PFSK-1 (cell line): ENCODE measurements around the gene PCDHGC3.

ENCODE experiments used
- FOXP2 ChIP-seq: optimal IDR thresholded peaks from 2 replicates; pipeline ENCODE3; 2011; ENCODE audit warnings: borderline replicate concordance, control low read depth, inconsistent platforms; ENCODE audit not compliant: insufficient read depth; ENCODE audit errors: extremely low read length, extremely low read depth
- POLR2AphosphoS5 ChIP-seq: IDR thresholded peaks from 2 replicates; pipeline ENCODE4 v1.6.1; 2012; ENCODE audit warnings: low read depth, mild to moderate bottlenecking, control low read depth, low read length, moderate library complexity
- REST ChIP-seq, 2 experiments: IDR thresholded peaks; 2 replicates each; pipeline versions ENCODE4 v1.6.1 to v1.8.0; 2011 to 2012; ENCODE audit warnings: low read depth in 2 of 2, low read length in 2 of 2, control low read depth in 1 of 2, inconsistent platforms in 1 of 2, mild to moderate bottlenecking in 1 of 2, moderate library complexity in 1 of 2; ENCODE audit not compliant: insufficient read depth in 1 of 2
- SIN3A ChIP-seq: IDR thresholded peaks from 2 replicates; pipeline ENCODE4 v1.6.1; 2012; ENCODE audit warnings: mild to moderate bottlenecking, low read length, moderate library complexity, borderline replicate concordance; ENCODE audit not compliant: insufficient read depth
- TAF1 ChIP-seq: IDR thresholded peaks from 2 replicates; pipeline ENCODE4 v1.6.1; 2012; ENCODE audit warnings: low read length, control low read depth, borderline replicate concordance; ENCODE audit not compliant: insufficient read depth

The PCDHGC3 gene

GRCh38 chr5:141501761-141502160 is 26.0 kb downstream of the PCDHGC3 start:
- TF ChIP-seq TAF1: no peak
- TF ChIP-seq REST (IDR thresholded peaks at IDR 0.05; ENCODE audit: insufficient read depth in 1 of 2, low read depth in 2 of 2, low read length in 2 of 2): no peak
- TF ChIP-seq SIN3A: no peak
- TF ChIP-seq FOXP2: no peak
- TF ChIP-seq POLR2AphosphoS5: no peak

- no peak for TF ChIP-seq FOXP2
- TF ChIP-seq POLR2AphosphoS5: no peak
- no peak for TF ChIP-seq REST (IDR thresholded peaks at IDR 0.05; ENCODE audit: insufficient read depth in 1 of 2, low read depth in 2 of 2, low read length in 2 of 2)
- no peak for TF ChIP-seq SIN3A
- TF ChIP-seq TAF1: no peak
Measured at GRCh38 chr5:141503681-141504080, 27.9 kb downstream of the PCDHGC3 start.

DNA sequence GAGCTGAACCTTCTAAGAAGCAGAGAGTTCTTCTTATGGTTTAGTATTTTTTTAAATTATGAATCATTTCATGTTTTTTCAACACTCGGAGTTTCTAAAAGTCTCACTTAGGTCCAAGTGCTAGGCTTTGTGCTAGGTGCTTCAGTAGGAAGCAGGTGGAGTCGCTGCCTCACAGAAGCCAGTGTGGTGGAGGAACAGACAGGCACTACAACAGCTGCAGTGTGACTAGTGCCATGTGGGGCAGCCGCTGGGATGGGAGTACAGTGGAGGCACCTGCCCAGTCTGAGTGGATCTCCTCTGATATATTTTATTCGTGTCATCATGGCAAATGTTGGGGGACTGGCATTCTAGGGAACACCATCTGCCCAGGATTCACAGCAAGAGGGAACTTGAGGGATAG is 28.4 kb downstream of the PCDHGC3 start:
- TF ChIP-seq SIN3A (no peak), POLR2AphosphoS5 (no peak), FOXP2 (no peak), REST (IDR thresholded peaks at IDR 0.05; ENCODE audit: insufficient read depth in 1 of 2, low read depth in 2 of 2, low read length in 2 of 2) (no peak), TAF1 (no peak)

- TF ChIP-seq TAF1 (no peak), REST (IDR thresholded peaks at IDR 0.05; ENCODE audit: insufficient read depth in 1 of 2, low read depth in 2 of 2, low read length in 2 of 2) (no peak), SIN3A (no peak), FOXP2 (no peak), POLR2AphosphoS5 (no peak)
Measured at GRCh38 chr5:141506381-141507155, 30.8 kb downstream of the PCDHGC3 start.
